Gastroesophageal sphincter (tissue), 2 donors: ENCODE measurements around the gene TOR1AIP1.

ENCODE experiments used
- EP300 ChIP-seq: sonication (generic); formaldehyde crosslinking; IDR thresholded peaks from one replicate; pipeline ENCODE4 v1.6.1; 2017; ENCODE audit warnings: antibody characterized with exemption, mild to moderate bottlenecking
- POLR2AphosphoS5 ChIP-seq: sonication (generic); formaldehyde crosslinking; IDR thresholded peaks from one replicate; pipeline ENCODE4 v1.6.1; 2017; ENCODE audit warnings: antibody characterized with exemption

- no peak for TF ChIP-seq EP300
- TF ChIP-seq POLR2AphosphoS5 = no peak
These were observed 48.8 kb downstream of the TOR1AIP1 start for GRCh38 chr1:179930867-179931266.
